GM18511 (cell line): ENCODE measurements around the gene PTPRQ.

Experiments used
- ATAC-seq: cut with Tn5 transposase; IDR thresholded peaks from one replicate; pipeline ENCODE4 v1.9.1; 2021; ENCODE audit warnings: mild to moderate bottlenecking, moderate library complexity; ENCODE audit not compliant: unreplicated experiment

Gene PTPRQ

DNA sequence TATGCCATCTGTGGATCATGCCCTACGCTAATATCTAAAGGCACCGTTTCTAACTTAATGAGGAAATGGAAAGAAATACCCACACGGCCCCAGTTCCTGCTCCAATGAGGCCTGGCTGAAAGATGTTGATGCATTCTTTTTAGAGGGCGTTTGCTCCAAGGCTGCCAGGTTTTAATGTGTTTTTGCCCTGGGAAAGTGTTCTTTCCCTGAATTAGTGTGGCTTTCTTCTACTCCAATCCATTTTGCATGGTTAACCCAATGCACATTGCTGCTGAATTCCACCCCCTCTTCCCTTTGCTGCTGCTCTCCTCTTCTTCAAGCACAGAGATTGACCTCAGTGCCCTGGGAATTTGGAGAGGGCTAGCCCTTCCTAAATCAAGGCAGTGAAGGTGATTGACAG, 273.8 kb downstream of the PTPRQ start:
- no peak for ATAC-seq

GRCh38 chr12:80720516-80720915, 276.5 kb downstream of the PTPRQ start:
- no peak for ATAC-seq

DNA sequence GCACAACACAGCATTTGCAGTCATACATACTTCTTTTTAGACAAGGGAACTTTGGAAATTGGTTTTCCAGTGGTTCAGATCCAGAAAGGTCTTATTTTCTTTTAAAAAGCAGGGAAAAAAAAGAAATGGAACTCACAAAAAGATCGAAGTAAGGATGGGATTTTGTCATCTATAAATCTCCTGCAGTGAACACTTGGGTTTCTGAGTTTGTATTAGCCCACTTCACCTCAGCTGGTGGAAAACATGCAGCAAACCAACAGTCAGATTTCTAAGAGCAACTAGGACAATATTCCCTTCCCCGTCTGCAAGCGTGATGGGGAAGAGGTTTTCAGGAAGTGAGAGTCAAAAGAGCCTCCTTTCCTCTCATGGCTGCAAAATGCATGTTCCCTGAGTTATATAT, 277.3 kb downstream of the PTPRQ start:
- ATAC-seq = no peak
